ENCODE results near the gene BFSP2.

- TF ChIP-seq CTCF (IDR thresholded peaks at IDR 0.05; ENCODE audit: low read length) (no peak), EZH2 (IDR thresholded peaks at IDR 0.05; ENCODE audit: borderline replicate concordance, low read length) (no peak)
Measured at GRCh38 chr3:133380481-133381225, 19.2 kb upstream of the BFSP2 start.
